Retina (tissue), 1 donor: Measurements from ENCODE around the gene POLDIP2.

ENCODE experiments used
- DNase-seq: peaks from one replicate; pipeline ENCODE4 v3.0.0-alpha.2; 2016

POLDIP2 gene

GRCh38 chr17:28315846-28316705, 41.3 kb downstream of the POLDIP2 start:
- DNase-seq = no peak

- no peak for DNase-seq
Measured at GRCh38 chr17:28313841-28314240, 43.5 kb downstream of the POLDIP2 start.

- DNase-seq = peak; percentile 53
Measured at GRCh38 chr17:28306954-28307401, 50.3 kb downstream of the POLDIP2 start.

GRCh38 chr17:28298449-28298848, 58.9 kb downstream of the POLDIP2 start:
- no peak for DNase-seq
